GM19463 (cell line): ENCODE results near the gene TNS2.
"Not testable (repeated sequence)": the region's sequence is repeated elsewhere in the genome, so short reads cannot be mapped to it uniquely, and the experiment has no call there.

ENCODE experiments used
- ATAC-seq: cut with Tn5 transposase; IDR thresholded peaks from one replicate; pipeline ENCODE4 v1.9.1; 2021; ENCODE audit warnings: mild to moderate bottlenecking, moderate library complexity; ENCODE audit not compliant: unreplicated experiment

The TNS2 gene

GRCh38 chr12:53107122-53107521 is 57.3 kb downstream of the TNS2 start:
- ATAC-seq: no peak

- ATAC-seq: not testable (repeated sequence)
Observed at GRCh38 chr12:53112431-53112830, 62.6 kb downstream of the TNS2 start.

- no peak for ATAC-seq
Observed at GRCh38 chr12:53113136-53113705, 63.4 kb downstream of the TNS2 start.

GRCh38 chr12:53113951-53114350 is 64.1 kb downstream of the TNS2 start:
- no peak for ATAC-seq
